NCI-H69 (cell line): Measurements from ENCODE around the gene SLC25A17.
"Not testable (repeated sequence)": the region's sequence is repeated elsewhere in the genome, so short reads cannot be mapped to it uniquely, and the experiment has no call there.

ENCODE experiments used
- DNase-seq: peaks from one replicate; lab custom pipeline; 2025; lab: John Stamatoyannopoulos, UW

SLC25A17 gene

GRCh38 chr22:40757071-40757470 lies 62.1 kb downstream of the SLC25A17 start:
- peak; percentile 67 for DNase-seq

DNA sequence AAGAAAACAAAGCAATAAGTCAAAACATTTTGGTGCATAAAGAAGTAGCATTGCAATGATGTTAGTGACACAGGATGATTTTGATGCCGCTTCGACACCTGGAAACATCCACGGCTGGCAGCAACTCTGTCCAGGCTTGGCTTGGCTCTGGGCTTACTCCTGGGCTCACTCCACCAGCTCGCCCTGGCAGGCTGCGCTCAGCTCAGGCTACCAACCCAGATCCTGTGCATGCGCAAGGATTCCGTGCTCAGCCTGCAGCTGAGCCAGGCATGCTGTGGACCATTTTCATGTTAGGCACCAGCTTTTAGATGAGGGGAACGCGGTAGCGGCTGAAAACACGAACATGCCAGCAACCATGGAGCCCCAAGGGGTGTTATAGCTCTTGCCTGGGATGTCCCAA lies 66.0 kb downstream of the SLC25A17 start:
- DNase-seq = no peak

DNA sequence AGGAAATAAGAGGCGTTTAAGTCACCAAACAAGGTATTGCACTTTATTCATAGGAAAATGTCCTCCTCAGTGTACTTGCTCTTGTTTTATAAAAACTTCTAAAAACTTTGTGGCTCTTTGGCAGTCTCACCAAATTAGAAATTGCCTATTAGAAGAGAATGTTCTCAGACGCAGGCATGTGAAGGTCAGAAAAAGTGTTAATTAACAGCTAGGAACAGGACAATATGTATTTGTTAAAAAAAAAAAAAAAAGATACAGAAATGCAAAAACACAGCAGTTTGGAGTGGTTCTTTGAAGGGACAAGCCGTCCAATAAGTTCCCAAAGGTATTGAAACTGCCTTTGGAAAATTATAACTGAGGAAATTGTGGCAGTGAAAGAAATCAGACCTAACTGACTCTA lies 67.9 kb downstream of the SLC25A17 start:
- DNase-seq = no peak

DNA sequence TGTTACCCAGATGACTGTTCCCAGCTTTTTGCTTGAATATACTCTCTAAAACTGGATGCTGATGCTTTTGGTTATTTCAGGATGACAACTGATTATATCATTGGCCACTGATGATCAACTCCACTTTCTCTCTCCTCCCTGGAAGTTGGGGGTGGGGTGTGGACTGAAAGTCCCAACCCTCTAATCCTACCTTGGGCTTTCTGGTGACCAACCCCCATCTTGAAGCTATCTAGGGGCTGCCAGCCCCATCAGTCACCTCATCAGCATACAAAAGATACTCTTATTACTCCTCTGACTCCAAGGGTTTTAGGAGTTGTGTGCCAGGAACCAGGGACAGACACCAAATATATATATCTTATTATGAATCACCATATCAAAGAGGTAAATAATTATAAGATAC lies 69.3 kb downstream of the SLC25A17 start:
- no peak for DNase-seq

- DNase-seq = no peak
Observed at GRCh38 chr22:40748388-40749355, 70.5 kb downstream of the SLC25A17 start.

- peak; percentile 51 for DNase-seq
Observed at GRCh38 chr22:40747361-40747760, 71.8 kb downstream of the SLC25A17 start.

DNA sequence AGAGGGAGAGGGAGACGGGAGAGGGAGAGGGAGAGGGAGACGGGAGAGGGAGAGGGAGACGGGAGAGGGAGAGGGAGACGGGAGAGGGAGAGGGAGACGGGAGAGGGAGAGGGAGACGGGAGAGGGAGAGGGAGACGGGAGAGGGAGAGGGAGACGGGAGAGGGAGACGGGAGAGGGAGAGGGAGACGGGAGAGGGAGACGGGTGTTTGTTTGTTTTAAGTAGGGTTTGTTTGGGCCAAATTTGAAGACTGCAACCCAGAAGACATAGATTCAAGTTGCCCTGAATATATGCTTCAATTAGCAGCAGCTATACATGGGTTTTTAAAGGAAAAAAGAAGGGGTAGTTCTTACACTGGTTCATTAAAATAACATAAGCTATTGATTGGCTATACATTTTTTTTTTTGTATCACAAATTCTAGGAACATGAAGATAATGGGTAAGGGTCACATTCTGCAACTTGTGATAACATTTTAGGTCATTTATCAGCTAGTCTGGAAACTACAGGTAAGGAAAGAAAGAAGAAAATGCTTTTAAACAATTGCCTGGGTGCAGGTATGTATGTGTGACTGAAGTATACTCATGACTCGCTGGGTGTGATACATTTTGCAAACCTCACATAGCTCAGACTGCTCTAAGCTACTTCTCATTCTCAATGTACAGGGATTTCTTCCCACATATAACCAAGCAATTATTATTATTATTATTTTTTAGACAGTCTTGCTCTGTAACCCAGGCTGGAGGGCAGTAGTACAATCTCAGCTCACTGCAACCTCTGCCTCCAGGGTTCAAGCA lies 72.5 kb downstream of the SLC25A17 start:
- peak; percentile 50 for DNase-seq

DNA sequence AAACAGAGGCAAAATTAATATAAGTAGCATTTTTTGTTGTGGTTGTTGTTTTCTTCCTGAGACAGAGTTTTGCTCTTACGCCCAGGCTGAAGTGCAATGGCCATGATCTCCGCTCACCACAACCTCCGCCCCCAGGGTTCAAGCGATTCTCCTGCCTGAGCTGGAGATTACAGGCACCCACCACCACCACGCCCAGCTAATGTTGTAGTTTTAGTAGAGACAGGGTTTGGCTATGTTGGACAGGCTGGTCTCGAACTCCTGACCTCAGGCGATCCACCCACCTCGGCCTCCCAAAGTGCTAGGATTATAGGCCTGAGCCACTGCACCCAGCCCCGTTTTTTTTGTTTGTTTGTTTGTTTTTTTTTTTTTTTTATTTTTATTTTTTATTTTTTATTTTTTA lies 75.4 kb downstream of the SLC25A17 start:
- peak; percentile 42 for DNase-seq

DNA sequence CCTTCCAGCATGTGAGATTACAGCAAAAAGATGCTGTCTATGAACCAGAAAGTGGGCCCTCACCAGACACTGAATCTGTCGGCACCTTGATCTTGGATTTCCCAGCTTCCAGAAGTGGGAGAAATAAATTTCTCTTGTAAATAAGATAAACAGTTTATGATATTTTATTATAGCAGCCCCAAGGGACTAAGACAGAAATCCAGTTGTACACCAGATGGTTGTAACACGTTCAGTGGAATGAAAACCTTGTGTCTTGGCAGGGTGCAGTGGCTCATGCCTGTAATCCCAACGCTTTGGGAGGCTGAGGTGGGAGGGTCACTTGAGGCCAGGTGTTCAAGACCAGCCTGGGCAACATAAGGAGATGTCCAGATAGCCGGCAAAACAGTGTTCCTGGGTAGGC lies 78.0 kb downstream of the SLC25A17 start:
- DNase-seq = no peak

- no peak for DNase-seq
Observed at GRCh38 chr22:40739721-40740120, 79.4 kb downstream of the SLC25A17 start.

- no peak for DNase-seq
Observed at GRCh38 chr22:40733919-40734318, 85.2 kb downstream of the SLC25A17 start.

GRCh38 chr22:40732999-40733292 lies 86.2 kb downstream of the SLC25A17 start:
- peak; percentile 80 for DNase-seq

- peak; percentile 57 for DNase-seq
Observed at GRCh38 chr22:40729284-40729683, 89.9 kb downstream of the SLC25A17 start.

GRCh38 chr22:40728731-40729189 lies 90.4 kb downstream of the SLC25A17 start:
- peak; percentile 96 for DNase-seq

DNA sequence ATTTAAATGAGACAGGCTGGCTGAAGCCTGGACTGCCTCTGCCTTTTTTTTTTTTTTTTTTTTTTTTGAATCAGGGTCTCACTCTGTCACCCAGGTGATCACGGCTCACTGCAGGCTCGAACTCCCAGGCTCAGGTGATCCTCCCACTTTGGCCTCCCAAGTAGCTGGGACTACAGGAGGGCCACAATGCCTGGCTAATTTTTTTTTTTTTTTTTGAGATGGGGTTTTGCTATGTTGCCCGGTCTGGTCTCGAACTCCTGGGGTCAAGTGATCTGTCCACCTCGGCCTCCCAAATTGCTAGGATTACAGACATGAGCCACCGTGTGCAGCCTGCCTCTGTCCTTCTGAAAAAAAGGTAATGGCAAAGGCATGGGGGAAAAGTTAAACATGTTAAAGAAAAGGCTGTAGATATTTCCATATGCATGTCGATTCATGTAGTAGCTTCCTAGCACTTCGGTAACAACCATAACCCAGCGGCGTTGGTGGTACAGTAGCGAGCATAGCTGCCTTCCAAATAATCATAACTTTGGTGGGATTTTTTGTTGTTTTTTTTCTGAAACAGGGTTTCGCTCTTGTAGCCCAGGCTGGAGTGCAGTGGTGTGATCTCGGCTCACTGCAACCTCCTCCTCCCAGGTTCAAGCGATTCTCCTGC lies 91.1 kb downstream of the SLC25A17 start:
- peak; percentile 73 for DNase-seq

- peak; percentile 73 for DNase-seq
Observed at GRCh38 chr22:40727070-40727963, 91.8 kb downstream of the SLC25A17 start.

GRCh38 chr22:40726514-40726913 lies 92.6 kb downstream of the SLC25A17 start:
- peak; percentile 66 for DNase-seq

DNA sequence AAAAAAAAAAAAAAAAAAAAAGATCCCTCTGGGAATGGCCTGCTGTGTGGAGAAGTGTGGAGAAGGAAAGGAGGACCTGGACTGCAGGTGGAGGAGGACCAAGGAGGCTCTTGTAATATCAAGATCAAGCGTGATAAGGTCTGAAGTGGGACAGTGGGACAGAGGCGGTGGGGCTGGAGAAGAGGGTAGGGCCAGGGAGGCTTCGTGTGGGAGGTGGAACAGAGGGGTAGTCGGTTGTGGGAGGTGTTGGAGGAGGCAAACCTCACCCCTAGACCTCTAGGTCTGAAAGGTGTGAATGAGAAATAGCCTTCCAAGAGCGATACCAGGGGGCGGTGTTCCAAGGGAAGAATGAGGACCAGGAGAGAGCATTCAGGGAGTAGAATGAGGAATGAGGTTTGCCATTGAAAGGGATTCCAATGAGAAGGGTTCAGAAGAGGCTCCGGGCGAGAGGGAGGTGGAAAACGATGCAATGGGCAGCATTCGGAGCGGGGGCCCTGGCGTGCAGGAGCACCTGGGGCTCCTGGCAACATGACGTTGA lies 95.7 kb downstream of the SLC25A17 start:
- DNase-seq = no peak

DNA sequence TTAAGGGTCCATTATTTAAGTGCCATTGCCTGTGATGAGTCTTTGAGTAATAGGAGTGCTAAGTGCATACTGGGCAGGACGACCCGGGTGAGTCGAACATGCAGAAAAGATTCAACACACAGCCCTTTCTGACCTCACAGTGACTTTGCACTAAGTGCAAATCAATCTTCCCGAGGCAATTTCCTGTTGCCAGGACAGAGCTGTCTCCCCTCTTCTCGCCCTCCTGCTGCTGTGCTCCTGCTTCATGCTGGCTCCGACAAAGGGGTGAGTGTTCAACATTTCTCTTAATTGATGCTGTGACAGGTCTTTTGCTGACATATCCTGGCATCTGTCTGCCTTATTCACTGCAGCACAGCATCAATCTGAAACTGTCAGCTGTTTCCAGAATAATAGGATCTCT lies 97.9 kb downstream of the SLC25A17 start:
- peak; percentile 100 for DNase-seq

DNA sequence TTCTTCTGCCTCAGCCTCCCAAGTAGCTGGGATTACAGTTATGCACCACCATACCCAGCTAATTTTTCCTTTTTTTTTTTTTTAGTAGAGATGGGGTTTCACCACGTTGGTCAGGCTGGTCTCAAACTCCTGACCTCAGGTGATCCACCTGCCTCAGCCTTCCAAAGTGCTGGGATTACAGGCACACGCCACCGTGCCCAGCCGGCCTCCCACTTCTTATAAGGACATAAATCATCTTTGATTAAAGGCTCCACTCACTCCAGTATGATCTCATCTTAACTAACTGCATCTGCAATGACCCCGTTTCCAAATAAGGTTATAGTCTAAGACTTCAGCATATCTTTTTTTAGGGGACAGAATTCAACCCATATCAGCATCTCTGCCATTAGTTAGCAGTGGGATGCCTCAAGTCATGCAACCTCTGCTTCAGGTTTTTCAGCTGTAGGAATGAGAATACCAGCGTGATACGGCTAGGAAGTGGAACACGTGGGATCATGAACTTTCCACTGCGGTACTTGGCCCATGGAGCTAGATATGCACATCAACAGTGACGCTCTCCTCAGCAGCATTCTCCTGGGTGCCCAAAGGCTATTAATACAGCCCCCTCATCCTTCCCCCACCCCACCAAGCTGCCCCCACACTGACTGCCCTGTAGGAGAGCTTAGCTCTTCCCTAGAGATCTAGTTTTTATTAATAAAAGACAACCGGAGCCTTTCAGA lies 98.4 kb downstream of the SLC25A17 start:
- DNase-seq = peak; percentile 91

DNA sequence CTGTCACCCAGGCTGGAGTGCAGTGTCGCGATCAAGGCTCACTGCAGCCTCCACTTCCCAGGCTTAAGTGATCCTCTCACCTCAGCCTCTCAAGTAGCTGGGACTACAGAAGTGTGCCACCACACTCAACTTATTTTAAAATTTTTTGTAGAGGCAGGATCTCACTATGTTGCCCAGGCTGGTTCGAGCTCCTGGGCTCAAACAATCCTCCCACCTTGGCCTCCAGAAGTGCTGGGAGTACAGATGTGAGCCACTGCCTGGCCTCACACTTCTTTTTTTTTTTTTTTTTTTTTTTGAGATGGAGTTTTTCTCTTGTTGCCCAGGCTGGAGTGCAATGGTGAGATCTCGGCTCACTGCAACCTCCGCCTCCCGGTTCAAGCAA lies 99.0 kb downstream of the SLC25A17 start:
- DNase-seq = not testable (repeated sequence)
